Hepatocyte (in vitro differentiated cells): ENCODE data around the gene NT5M. TPM values are rescaled to one million over a fixed set of nuclear protein-coding genes. Genes with fewer than 3 reads are reported as not detected.

Experiments used
- DNase-seq: peaks from one replicate; pipeline ENCODE4 v3.0.0-alpha.2; 2016; ENCODE audit warnings: low spot score
- H2AFZ ChIP-seq: fragments of 200-600 bp; sonication (generic); 2 replicates; pipeline ENCODE4 v1.6.0; 2016; ENCODE audit warnings: antibody characterized with exemption, mild to moderate bottlenecking
- H3K27ac ChIP-seq: fragments of 200-600 bp; sonication (generic); 2 replicates; pipeline ENCODE4 v1.5.1; 2016; ENCODE audit warnings: mild to moderate bottlenecking
- H3K27me3 ChIP-seq: fragments of 200-600 bp; sonication (generic); 2 replicates; pipeline ENCODE4 v1.6.1; 2016
- H3K36me3 ChIP-seq: fragments of 200-600 bp; sonication (generic); replicated peaks from 2 replicates; pipeline ENCODE4 v1.5.1; 2016; ENCODE audit warnings: low read depth; ENCODE audit not compliant: insufficient read depth
- H3K4me1 ChIP-seq: fragments of 200-600 bp; sonication (generic); 2 replicates; pipeline ENCODE4 v1.5.1; 2016; ENCODE audit warnings: mild to moderate bottlenecking, moderate library complexity; ENCODE audit not compliant: insufficient read depth
- H3K4me2 ChIP-seq: fragments of 200-600 bp; sonication (generic); 2 replicates; pipeline ENCODE4 v1.6.0; 2016
- H3K4me3 ChIP-seq: fragments of 200-600 bp; sonication (generic); 2 replicates; pipeline ENCODE4 v1.5.1; 2016; ENCODE audit warnings: mild to moderate bottlenecking
- H3K79me2 ChIP-seq: fragments of 200-600 bp; sonication (generic); 2 replicates; pipeline ENCODE4 v1.6.0; 2017; ENCODE audit warnings: mild to moderate bottlenecking
- H3K9me2 ChIP-seq: fragments of 200-600 bp; sonication (generic); replicated peaks from 2 replicates; pipeline ENCODE4 v1.6.0; 2017; ENCODE audit warnings: mild to moderate bottlenecking; ENCODE audit not compliant: insufficient read depth
- H3K9me3 ChIP-seq: fragments of 200-600 bp; sonication (generic); 2 replicates; pipeline ENCODE4 v1.5.1; 2016; ENCODE audit warnings: low read depth, mild to moderate bottlenecking
- H4K20me1 ChIP-seq: fragments of 200-600 bp; sonication (generic); 2 replicates; pipeline ENCODE4 v1.6.0; 2016; ENCODE audit warnings: mild to moderate bottlenecking; ENCODE audit not compliant: insufficient read depth, poor library complexity, severe bottlenecking
- CTCF ChIP-seq: fragments of 200-600 bp; sonication (generic); IDR thresholded peaks from 2 replicates; pipeline ENCODE4 v1.5.1; 2016; ENCODE audit warnings: antibody characterized with exemption, mild to moderate bottlenecking; ENCODE audit not compliant: poor library complexity
- EZH2 ChIP-seq: fragments of 200-600 bp; sonication (generic); IDR thresholded peaks from 2 replicates; pipeline ENCODE4 v1.6.1; 2016; ENCODE audit warnings: antibody characterized with exemption, mild to moderate bottlenecking, borderline replicate concordance
- EZH2phosphoT487 ChIP-seq: fragments of 200-600 bp; sonication (generic); IDR thresholded peaks from one replicate; pipeline ENCODE4 v1.6.1; 2018; ENCODE audit warnings: antibody characterized with exemption, mild to moderate bottlenecking, low read depth, moderate library complexity; ENCODE audit not compliant: unreplicated experiment, severe bottlenecking
- WGBS: methylation state at CpG from one replicate; pipeline ENCODE4 v1.1.6; 2016; ENCODE audit warnings: low lambda C conversion rate; ENCODE audit errors: missing lambda C conversion rate; 5-methylcytosine and 5-hydroxymethylcytosine counted together
- polyA plus RNA-seq: library from polyadenylated mRNA; unstranded; fragments of >200 nt; fragmentation: Nextera tagmentation; extraction: Ambion mirVana; gene quantifications from 2 replicates; pipeline ENCODE4 v1.2.1, GENCODE V29; 2016
- total RNA-seq: library from RNA; depleted of rRNA; stranded (reverse); fragments of >200 nt; gene quantifications from 2 replicates; pipeline ENCODE4 v1.2.3, GENCODE V29; 2014

NT5M gene
- total and polyA plus RNA-seq, 2 experiments from 2014 or later = 3.4 to 3.5 TPM

GRCh38 chr17:17384961-17385360 is 81.8 kb downstream of the NT5M start:
- 93% methylated on average over 8 of the region's 8 CpGs for WGBS
- no peaks in the 10 kb centered on the region for H4K20me1 ChIP-seq
- H3K36me3 ChIP-seq = no peaks in the 10 kb centered on the region
- H3K4me2 ChIP-seq = no peak overlapping the region
- TF ChIP-seq EZH2phosphoT487 (no peak), CTCF (no peak), EZH2 (no peak)
- H3K79me2 ChIP-seq = no peaks in the 10 kb centered on the region
- no peak overlapping the region for H2AFZ ChIP-seq
- no peaks in the 10 kb centered on the region for H3K9me3 ChIP-seq
- peaks cover 7% of the 10 kb centered on the region for H3K4me1 ChIP-seq
- no peak for DNase-seq
- H3K9me2 ChIP-seq = no peaks in the 10 kb centered on the region
- H3K27me3 ChIP-seq = no peaks in the 10 kb centered on the region
- H3K27ac ChIP-seq = no peak overlapping the region
- H3K4me3 ChIP-seq = no peak overlapping the region

- H4K20me1 ChIP-seq = no peaks in the 10 kb centered on the region
- H3K27me3 ChIP-seq = no peaks in the 10 kb centered on the region
- no peak for DNase-seq
- H3K27ac ChIP-seq = no peak overlapping the region
- peaks cover 7% of the 10 kb centered on the region for H3K4me1 ChIP-seq
- no peaks in the 10 kb centered on the region for H3K9me2 ChIP-seq
- TF ChIP-seq EZH2 = no peak
- TF ChIP-seq EZH2phosphoT487 = no peak
- TF ChIP-seq CTCF = no peak
- H3K4me2 ChIP-seq = no peak overlapping the region
- H3K4me3 ChIP-seq = no peak overlapping the region
- no peaks in the 10 kb centered on the region for H3K36me3 ChIP-seq
- 72% methylated on average over 11 of the region's 11 CpGs for WGBS
- no peaks in the 10 kb centered on the region for H3K79me2 ChIP-seq
- no peaks in the 10 kb centered on the region for H3K9me3 ChIP-seq
- no peak overlapping the region for H2AFZ ChIP-seq
These were observed 82.3 kb downstream of the NT5M start for GRCh38 chr17:17385491-17385890.

GRCh38 chr17:17386094-17386800 is 83.1 kb downstream of the NT5M start:
- no peaks in the 10 kb centered on the region for H4K20me1 ChIP-seq
- no peak overlapping the region for H2AFZ ChIP-seq
- H3K27ac ChIP-seq = no peak overlapping the region
- 84% methylated on average over 15 of the region's 15 CpGs for WGBS
- no peaks in the 10 kb centered on the region for H3K27me3 ChIP-seq
- no peaks in the 10 kb centered on the region for H3K79me2 ChIP-seq
- H3K4me2 ChIP-seq = no peak overlapping the region
- no peak for DNase-seq
- H3K4me3 ChIP-seq = no peak overlapping the region
- H3K36me3 ChIP-seq = no peaks in the 10 kb centered on the region
- H3K9me2 ChIP-seq = no peaks in the 10 kb centered on the region
- TF ChIP-seq EZH2 = no peak
- TF ChIP-seq EZH2phosphoT487 = no peak
- no peak for TF ChIP-seq CTCF
- H3K4me1 ChIP-seq = peaks cover 7% of the 10 kb centered on the region
- H3K9me3 ChIP-seq = no peaks in the 10 kb centered on the region
